GOT3 (cell line): ENCODE data around the gene CTNNA3.

Experiments
- DNase-seq: peaks from one replicate; lab custom pipeline; 2025; ENCODE audit warnings: mixed read lengths; lab: John Stamatoyannopoulos, UW

Gene CTNNA3

GRCh38 chr10:67114945-67115344, 581.0 kb downstream of the CTNNA3 start:
- DNase-seq: no peak

- DNase-seq: no peak
These were observed 583.2 kb downstream of the CTNNA3 start for GRCh38 chr10:67112765-67113164.

- DNase-seq: no peak
These were observed 585.7 kb downstream of the CTNNA3 start for GRCh38 chr10:67110286-67110685.

- no peak for DNase-seq
These were observed 588.3 kb downstream of the CTNNA3 start for GRCh38 chr10:67107670-67108069.

GRCh38 chr10:67100951-67101350, 595.0 kb downstream of the CTNNA3 start:
- DNase-seq: no peak

GRCh38 chr10:67098461-67098860, 597.5 kb downstream of the CTNNA3 start:
- no peak for DNase-seq

GRCh38 chr10:67095531-67095930, 600.5 kb downstream of the CTNNA3 start:
- no peak for DNase-seq

GRCh38 chr10:67088036-67088435, 608.0 kb downstream of the CTNNA3 start:
- no peak for DNase-seq

- DNase-seq: no peak
These were observed 608.9 kb downstream of the CTNNA3 start for GRCh38 chr10:67087135-67087425.

GRCh38 chr10:67086327-67087134, 609.5 kb downstream of the CTNNA3 start:
- no peak for DNase-seq

- DNase-seq: no peak
These were observed 616.9 kb downstream of the CTNNA3 start for GRCh38 chr10:67079126-67079525.

- no peak for DNase-seq
These were observed 618.6 kb downstream of the CTNNA3 start for GRCh38 chr10:67077376-67077775.

- no peak for DNase-seq
These were observed 619.9 kb downstream of the CTNNA3 start for GRCh38 chr10:67076144-67076543.

GRCh38 chr10:67075491-67075971, 620.5 kb downstream of the CTNNA3 start:
- no peak for DNase-seq

- DNase-seq: no peak
These were observed 623.3 kb downstream of the CTNNA3 start for GRCh38 chr10:67072654-67073053.

- no peak for DNase-seq
These were observed 645.6 kb downstream of the CTNNA3 start for GRCh38 chr10:67050415-67050814.

GRCh38 chr10:67049988-67050387, 646.0 kb downstream of the CTNNA3 start:
- no peak for DNase-seq

GRCh38 chr10:67046507-67046906, 649.5 kb downstream of the CTNNA3 start:
- no peak for DNase-seq

GRCh38 chr10:67045404-67045803, 650.6 kb downstream of the CTNNA3 start:
- no peak for DNase-seq

GRCh38 chr10:67043041-67043440, 653.0 kb downstream of the CTNNA3 start:
- no peak for DNase-seq

GRCh38 chr10:67036808-67037207, 659.2 kb downstream of the CTNNA3 start:
- no peak for DNase-seq

GRCh38 chr10:67033878-67034277, 662.1 kb downstream of the CTNNA3 start:
- no peak for DNase-seq

- no peak for DNase-seq
These were observed 673.9 kb downstream of the CTNNA3 start for GRCh38 chr10:67022099-67022498.

GRCh38 chr10:67017218-67017617, 678.8 kb downstream of the CTNNA3 start:
- DNase-seq: no peak
